Right lobe of liver (tissue), 4 donors: ENCODE measurements around the gene RNF111.

ENCODE experiments used
- CTCF ChIP-seq, 4 donors: fragments of 200-600 bp in 3 of 4; fragments of 450-650 bp in 1 of 4; IDR thresholded peaks; one replicate each; pipeline versions ENCODE4 v1.5.1 to v1.8.0; 2016 to 2022; ENCODE audit warnings: antibody characterized with exemption in 4 of 4, mild to moderate bottlenecking in 2 of 4
- POLR2A ChIP-seq: fragments of 450-650 bp; IDR thresholded peaks from one replicate; pipeline ENCODE4 v1.6.1; 2017; ENCODE audit warnings: antibody characterized with exemption, mild to moderate bottlenecking
- donor health status: DM: no; HTN: no; CAD: no.
- donor health status: DM: no; HTN: no; CAD: no.
- donor health status: DM: no; HTN: yes; CAD: no.

GRCh38 chr15:59138243-59138642 is 150.8 kb downstream of the RNF111 start:
- TF ChIP-seq CTCF (IDR thresholded peaks at IDR 0.05) (peak; percentile 40 to 58 (median 52)), POLR2A (no peak)
